Central memory CD4-positive, alpha-beta T cell (primary cell): ENCODE data around the gene CTIF.

Source experiments
- DNase-seq: peaks from one replicate; pipeline ENCODE4 v3.0.0; 2022

Gene CTIF

GRCh38 chr18:48825101-48825745, 286.4 kb downstream of the CTIF start:
- no peak for DNase-seq

- no peak for DNase-seq
Measured at GRCh38 chr18:48826271-48826670, 287.4 kb downstream of the CTIF start.

GRCh38 chr18:48826806-48827205, 288.0 kb downstream of the CTIF start:
- DNase-seq, result no peak

- no peak for DNase-seq
Measured at GRCh38 chr18:48827291-48828193, 288.7 kb downstream of the CTIF start.

- DNase-seq, result no peak
Measured at GRCh38 chr18:48828194-48828545, 289.3 kb downstream of the CTIF start.

DNA sequence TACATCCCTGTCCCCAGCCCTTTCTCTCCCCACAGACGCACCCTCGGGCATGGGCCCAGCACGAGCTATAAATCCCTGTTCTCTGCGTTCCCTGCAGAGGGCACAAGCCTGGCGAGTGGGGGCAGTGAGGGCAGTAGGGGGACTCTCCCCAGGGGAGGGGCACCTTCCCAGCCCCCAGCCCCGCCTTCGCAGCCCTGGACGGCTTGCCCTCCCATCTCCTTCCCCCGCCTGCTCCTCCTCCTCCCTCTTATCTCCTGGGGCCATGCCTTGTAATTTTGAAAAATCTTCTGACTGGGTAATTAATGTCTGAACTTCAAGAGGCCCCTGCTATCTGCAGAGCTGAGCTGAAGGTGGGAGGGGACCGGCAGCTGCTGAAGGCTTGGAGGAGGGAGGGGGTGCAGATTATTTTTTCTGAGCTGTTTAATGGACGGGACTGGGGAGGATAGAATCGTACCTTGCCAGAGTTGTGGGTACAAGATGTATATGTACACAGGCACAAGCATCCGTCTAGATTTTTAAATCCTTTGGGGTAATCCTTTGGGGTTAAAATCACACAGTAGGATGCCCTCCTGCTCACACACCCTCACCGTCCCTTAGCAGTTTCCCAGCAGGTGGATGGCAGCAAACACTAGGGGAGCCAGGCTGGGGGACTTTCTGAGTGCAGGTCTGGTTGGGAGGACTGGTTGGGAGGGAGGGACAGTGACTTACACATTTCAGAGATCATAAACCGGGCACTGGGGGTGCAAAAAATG, 290.0 kb downstream of the CTIF start:
- DNase-seq, result no peak

DNA sequence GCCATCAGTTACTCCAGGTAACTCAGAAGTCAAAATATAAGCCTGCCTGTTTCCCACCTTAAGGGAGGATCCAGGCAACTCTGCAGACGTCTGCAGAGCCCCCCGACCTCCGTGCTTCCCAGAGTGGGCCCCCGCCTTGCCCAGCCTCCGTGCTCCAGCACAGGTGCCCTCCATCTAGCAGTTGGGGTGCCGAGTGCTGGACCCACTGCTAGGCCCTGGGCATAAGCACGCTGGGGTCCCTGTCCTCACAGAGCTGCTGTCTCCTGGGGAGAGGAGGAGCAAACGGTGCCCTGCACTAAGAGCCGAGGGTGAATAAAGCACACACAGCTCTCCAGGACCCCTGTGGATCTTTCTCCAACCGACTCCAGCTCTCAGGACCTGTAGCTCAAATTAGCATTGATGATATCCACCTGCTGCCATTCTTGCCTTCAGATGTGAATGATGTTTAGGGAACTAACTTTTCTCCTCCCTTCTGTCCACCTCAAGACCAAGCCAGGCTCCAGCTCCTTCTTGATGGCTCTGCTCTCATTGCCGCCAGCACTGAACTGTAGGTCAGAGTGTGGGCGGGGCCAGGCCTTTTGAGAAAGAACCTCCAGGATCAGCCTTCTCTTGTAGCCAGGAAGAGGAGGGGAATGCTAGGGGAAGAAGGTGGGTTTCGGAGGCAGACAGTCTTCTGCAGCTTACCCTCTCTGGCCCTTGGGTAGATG, 290.8 kb downstream of the CTIF start:
- DNase-seq, result no peak

GRCh38 chr18:48831113-48831759, 292.4 kb downstream of the CTIF start:
- DNase-seq, result no peak

DNA sequence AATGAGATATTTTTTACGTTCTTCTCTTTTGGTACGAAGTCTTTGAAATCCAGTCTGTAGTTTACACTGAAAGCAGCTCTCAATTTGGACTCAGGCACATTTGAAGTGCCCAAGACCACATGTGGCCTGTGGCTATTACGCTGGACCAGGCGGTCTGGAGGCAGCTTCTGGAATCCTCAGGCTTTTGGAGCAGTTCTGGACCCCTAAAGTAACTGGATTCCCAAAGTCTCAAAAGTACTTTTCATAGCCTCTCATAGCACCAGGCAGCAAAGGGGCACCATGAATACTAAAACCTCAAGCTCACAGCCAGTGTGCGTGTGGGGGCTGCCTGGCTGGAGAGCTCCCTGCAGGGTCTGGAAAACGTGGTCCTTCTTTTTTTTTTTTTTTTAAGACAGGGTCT, 293.0 kb downstream of the CTIF start:
- no peak for DNase-seq

DNA sequence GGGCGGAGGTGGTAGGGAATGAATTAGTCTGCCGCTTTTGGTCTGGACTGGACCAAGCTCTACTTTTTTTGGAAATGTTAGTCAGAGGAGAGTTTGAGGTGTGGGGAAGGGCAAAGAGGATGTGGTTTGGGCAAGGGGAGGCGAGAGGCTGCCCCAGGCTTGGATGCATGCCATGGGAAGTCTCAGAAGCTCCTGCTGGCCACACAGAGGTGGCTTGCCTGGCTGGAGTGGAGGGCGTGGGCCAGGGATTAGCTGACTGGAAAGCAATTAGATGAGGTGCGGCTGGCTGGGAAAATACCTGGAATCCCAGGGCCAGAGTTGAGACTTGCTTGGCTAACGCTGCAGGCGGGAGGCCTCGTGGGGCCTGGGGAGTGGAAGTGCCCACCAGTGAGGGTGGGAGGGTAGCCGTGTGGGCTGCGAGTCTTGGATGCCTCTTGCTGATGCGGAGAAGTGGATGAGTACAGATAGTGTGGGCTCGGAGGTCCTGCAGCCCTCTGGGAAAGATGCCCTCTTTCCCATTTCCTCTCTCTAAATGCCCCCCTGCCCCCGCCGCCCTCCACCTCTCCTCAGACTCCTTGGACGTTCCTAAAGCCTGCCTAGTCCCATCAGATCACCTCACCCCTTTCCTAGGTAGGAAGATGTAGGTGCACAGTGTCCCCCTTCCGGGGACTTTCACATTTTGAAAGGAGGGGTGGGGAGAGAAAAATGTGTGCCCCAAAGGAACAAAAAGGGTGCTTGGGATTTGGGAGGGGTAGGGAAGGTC, 294.3 kb downstream of the CTIF start:
- DNase-seq, result no peak

GRCh38 chr18:48833701-48834412, 295.0 kb downstream of the CTIF start:
- peak; percentile 57 for DNase-seq

- DNase-seq, result peak; percentile 67
Measured at GRCh38 chr18:48834413-48835031, 295.7 kb downstream of the CTIF start.

- no peak for DNase-seq
Measured at GRCh38 chr18:48835119-48835518, 296.3 kb downstream of the CTIF start.

GRCh38 chr18:48835745-48836170, 296.9 kb downstream of the CTIF start:
- DNase-seq, result no peak

DNA sequence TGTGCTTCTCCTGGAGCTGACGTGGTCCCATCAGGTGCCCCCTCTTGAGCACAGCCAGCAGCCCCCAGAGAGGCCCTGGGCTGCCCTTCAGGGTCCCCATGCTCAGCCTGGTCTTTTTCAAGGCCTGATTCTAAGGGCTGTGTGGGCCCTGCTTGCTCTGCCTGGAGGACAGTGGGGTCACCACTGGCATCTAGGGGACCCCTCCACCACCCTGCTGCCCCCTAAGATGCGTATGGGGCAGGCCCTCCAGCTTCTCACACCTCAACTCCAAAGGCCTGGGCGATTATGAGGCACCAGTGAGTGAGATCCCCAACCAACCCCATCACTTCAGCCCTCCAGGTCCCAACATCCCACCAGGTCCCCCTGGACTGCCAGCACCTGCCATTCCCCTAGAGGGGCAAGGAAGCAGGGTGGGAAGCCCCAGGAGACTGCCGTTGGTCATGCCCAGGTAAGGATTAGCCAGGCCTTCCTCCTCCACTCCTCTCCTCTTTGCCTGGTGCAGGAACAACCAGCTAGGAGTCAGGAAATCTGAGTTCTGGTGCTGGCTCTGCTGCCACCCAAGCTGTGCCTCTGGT, 297.5 kb downstream of the CTIF start:
- DNase-seq, result no peak

GRCh38 chr18:48836806-48837615, 298.2 kb downstream of the CTIF start:
- no peak for DNase-seq

GRCh38 chr18:48837676-48838075, 298.8 kb downstream of the CTIF start:
- DNase-seq, result no peak

DNA sequence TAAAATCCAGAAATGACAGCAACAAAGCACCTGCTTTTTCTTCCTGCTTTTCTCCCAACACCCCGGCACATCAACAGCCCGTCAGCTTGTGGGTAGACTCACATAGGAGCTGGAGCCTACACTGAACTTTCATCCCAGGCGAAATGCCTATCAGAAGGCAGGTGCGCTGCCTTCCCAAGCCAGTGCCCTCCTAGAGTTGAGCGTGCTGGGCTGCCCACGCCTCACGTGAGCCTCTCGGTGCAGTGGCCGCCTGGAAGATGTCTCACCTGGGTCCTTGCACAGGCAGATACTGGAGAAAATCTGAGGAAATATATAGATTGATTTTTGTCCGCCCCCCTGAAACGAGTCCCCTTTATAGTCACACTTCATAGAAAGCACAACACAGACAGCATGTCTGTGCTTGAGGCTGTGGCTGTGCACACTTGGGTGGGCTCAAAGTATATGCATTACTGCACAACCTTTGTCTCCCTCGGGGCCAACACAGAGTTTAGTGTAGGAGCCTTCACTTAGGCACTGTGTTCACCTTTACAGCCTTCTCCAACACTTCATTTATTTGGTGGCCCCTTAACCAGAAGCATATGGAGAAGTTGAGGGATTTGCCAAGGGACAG, 299.4 kb downstream of the CTIF start:
- no peak for DNase-seq
